ENCODE data around the gene SECTM1.
"Not testable (repeated sequence)": the region's sequence is repeated elsewhere in the genome, so short reads cannot be mapped to it uniquely, and the experiment has no call there.

SECTM1 gene

DNA sequence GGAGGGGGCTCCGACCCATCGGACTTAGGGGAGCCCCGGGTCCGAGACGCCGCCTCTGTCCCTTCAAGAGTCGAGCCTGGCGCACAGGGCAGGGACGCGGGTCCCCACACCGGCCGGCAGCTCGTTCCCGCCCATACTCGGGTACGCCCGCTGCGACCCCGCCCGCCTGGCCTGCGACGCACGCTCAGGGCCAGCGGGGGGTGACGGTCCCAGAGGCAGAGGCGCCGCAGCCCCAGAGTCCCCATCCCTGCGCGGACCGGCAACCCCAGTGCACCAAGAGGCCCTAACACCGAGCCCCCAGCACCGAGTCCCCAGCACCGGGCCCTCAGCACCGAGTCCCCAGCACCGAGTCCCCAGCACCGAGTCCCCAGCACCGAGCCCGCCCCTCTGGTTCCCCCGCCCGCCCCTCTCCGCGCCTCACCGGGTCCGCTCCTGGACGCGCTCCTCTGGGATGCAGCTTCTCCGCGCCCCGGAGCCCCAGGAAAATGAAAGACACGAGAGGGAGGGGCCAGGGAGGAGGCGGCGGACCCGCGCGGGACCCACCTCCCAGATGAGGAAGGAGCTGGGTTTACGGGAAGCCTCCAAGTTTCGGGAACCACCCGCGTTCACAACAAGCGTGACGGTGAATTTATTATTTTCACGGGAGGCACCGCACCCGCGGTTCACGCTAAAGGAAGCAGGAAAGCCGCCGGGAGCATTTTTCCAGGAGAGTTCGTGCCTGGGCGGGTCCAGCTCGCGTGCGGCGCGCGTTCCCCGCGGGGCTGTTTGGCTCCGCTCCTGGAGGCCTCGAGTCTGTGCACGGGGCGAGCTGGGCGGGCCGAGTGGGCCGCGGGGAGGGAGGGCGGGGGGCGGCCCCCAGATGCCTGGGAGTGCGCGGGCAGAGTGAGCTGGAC, at the start of gene SECTM1:
Gene SECTM1, minus strand, starts transcription at position 488 of the 893 bp plus-strand sequence. CDS start 6,526 bp downstream, outside the sequence.
- no peak for DNase-seq

- no peak for DNase-seq
Observed at GRCh38 chr17:82382933-82383255, 49.3 kb upstream of the SECTM1 start.

DNA sequence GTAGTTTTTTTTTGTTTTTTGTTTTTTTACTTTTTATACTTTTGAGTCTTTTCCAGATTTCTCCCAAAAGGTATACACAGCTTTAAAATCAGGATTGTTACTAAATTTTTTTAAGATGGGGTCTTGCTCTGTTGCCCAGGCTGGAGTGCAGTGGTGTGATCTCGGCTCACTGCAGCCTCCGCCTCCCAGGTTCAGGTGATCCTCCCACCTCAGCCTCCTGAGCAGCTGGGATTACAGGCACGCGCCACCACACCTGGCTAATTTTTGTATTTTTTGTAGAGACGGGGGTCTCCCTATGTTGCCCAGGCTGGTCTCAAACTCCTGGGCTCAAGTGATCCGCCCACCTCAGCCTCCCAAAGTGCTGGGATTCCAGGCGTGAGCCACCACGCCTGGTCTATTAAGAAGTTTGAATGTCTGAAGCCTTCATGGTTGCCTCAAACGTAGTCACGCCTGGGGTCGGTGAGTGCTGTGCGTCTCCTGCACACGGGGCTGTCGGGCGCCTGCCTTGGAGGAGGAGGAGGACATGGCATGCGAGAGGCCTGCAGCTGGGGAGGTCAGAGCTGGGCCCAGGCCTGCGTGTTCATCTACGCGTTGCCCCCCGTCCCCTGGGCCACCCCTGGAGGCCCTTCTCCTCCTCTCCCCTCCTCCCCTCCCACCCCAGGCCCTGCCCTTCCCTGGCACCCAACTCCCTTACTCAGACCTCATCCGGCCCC, 48.8 kb upstream of the SECTM1 start:
- DNase-seq, result not testable (repeated sequence)

- not testable (repeated sequence) for DNase-seq
Observed at GRCh38 chr17:82381703-82382009, 48.1 kb upstream of the SECTM1 start.

GRCh38 chr17:82380860-82381702, 47.5 kb upstream of the SECTM1 start:
- DNase-seq, result no peak

- no peak for DNase-seq
Observed at GRCh38 chr17:82378741-82379021, 45.1 kb upstream of the SECTM1 start.

- no peak for DNase-seq
Observed at GRCh38 chr17:82377924-82378740, 44.6 kb upstream of the SECTM1 start.

- DNase-seq, result not testable (repeated sequence)
Observed at GRCh38 chr17:82377294-82377693, 43.7 kb upstream of the SECTM1 start.

DNA sequence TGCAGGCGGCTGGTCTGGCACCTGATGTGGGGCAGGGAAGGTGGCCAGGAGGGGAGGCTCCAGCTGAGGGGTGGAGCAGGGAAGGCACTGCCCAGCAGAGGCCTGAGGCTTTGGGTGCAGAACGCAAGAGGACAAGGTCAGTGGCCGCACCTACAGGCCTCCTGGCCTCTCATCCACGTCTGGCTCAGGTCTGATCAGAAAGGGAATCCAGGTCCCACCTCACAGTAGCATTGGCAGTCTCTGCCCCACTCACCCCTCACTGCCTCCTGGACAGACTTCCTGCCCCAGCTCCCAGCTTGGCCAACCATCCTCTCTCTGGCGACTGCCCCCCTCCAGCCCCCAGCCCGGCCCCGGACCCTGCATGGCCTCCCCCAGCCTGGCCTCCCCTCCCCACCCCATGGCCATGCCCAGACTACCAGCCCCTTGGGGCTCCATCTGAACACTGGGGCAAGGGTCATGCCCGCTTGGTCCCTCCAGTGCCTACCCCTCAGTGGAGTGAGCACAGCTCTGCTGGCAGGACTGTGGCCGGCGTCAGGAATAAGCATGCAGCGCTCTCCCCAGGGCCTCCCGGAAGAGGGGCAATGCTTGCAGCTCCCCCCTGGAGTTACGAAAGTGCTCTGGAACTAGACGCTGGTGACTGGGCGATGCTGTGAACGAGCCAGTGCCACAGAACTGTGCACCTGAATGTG, 42.6 kb upstream of the SECTM1 start:
- DNase-seq, result no peak

DNA sequence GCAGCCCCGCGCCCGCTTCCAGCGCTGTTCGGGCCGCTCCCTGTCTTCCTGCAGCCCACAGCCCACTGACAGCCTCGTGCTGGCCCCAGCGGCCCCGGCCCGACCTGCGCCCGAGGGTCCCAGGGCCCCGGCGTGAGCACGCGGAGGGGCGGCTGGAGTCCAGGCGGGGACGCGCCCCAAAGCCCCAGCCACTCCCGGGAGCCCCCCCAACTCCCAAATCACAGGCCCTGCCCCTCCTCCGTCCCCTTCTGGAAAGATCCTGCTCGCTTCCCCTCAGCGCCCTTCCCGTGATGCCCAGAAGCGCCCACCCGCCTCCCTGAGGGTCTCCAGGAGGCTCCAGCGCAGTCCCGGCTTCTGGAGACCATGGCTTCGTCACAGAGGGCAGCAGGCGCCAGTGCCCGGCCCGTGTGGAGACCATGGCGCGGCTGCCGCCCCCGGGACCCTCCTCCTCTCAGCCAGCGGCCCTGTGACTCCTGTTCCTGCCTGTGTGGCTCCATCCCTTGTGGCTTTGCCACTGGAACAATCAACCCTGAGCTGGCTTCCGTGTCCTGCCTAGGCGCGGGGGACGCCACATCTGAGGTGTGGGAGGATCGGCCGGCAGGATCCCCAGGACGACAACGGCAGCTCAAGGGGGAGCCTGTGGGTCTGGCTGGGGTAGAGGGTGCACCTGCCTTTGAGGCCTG, 41.9 kb upstream of the SECTM1 start:
- no peak for DNase-seq

DNA sequence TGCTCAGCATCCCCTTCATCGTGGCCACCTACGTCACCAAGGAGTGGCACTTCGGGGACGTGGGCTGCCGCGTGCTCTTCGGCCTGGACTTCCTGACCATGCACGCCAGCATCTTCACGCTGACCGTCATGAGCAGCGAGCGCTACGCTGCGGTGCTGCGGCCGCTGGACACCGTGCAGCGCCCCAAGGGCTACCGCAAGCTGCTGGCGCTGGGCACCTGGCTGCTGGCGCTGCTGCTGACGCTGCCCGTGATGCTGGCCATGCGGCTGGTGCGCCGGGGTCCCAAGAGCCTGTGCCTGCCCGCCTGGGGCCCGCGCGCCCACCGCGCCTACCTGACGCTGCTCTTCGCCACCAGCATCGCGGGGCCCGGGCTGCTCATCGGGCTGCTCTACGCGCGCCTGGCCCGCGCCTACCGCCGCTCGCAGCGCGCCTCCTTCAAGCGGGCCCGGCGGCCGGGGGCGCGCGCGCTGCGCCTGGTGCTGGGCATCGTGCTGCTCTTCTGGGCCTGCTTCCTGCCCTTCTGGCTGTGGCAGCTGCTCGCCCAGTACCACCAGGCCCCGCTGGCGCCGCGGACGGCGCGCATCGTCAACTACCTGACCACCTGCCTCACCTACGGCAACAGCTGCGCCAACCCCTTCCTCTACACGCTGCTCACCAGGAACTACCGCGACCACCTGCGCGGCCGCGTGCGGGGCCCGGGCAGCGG, 41.2 kb upstream of the SECTM1 start:
- no peak for DNase-seq

- DNase-seq, result no peak
Observed at GRCh38 chr17:82373731-82374625, 40.4 kb upstream of the SECTM1 start.

- not testable (repeated sequence) for DNase-seq
Observed at GRCh38 chr17:82373072-82373452, 39.5 kb upstream of the SECTM1 start.

DNA sequence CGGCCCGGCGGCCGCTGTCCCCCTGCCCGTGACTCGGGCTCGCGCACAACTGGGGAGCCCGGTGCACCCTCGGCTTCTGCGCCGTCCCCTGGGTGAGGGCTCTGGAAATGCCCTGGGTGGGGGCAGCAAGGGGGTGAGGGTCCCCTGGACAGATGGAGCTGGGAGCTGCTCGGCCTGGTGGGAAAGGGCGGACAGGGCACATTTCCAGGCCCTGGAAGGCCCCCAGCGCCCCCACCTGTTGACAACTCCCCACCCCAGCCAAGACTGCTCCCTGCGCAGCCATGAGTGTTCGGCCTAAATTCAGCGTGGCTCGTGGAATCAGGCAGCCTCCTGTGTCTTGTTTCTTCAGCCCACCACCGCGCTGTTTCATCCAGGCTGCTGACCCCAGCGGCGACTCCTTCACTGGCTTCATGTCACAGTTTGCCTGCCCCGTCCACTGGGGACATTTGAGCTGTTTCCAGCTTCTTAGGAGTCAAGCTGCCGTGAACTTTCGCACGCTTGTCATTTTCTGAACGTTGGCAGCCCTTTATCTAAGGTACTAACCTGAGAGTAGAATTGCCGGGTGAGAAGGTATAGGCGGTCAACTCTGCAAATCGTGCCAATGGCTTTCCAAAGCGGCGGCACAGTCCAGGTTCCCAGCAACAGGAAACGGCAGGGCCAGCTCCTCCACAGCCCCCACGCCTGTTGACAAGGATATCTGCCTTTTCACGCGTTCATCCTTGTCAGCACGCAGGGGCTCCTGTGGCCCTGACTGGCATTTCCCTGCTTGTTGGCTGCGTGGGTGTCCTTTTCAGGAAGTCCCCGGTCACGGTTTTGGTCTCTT, 38.9 kb upstream of the SECTM1 start:
- no peak for DNase-seq

DNA sequence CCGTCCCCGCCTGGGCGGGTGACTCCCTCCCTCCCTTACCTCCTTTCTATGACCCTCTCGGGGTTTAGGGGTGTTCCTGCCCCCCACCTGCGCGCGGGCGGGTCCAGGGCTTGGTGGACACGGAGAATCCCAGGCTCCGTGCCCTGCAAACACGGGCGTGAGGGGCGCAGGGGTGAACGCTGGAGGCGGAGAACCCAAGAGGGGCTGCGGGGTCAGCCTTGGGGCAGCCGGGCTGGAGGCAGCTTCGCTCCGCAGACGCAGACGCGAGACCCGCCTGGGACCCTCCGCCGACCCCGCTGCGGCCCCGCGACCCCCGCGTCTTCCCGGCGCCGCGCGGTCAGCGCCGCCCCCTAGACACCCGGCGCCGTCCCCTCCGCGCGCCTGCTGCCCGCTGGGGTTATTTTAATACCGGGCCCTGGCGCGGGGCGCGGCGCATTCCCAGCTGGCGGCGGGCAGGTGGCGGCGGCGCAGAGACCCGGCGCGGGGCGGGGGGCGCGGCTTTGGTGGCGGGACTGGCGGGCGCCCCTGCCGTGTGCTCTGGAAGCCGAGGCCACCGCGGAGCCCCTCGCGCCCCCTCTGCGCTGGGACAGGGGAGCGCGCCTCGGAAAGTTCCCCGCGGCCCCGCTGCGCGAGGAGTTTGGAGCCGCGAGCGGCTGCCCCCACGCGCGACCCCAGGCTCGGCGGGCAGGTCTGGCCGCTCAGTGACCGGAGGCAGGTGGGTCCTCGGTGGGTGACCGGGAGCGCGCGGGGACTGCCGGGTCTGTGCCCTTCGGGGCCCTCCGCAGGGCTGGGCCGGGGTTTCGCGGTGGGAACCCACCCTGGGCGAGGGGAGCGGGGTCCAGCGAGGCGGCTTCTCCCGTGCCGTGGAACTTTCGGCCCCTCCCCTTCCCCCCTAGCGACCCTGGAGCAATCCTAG, 38.0 kb upstream of the SECTM1 start, which contains the start of gene UTS2R:
Gene UTS2R, plus strand, starts transcription at position 433 of the 916 bp plus-strand sequence. CDS start 2,560 bp downstream, outside the sequence.
- DNase-seq, result no peak

- peak; percentile 58 for DNase-seq
Observed at GRCh38 chr17:82370471-82371332, 37.1 kb upstream of the SECTM1 start.

DNA sequence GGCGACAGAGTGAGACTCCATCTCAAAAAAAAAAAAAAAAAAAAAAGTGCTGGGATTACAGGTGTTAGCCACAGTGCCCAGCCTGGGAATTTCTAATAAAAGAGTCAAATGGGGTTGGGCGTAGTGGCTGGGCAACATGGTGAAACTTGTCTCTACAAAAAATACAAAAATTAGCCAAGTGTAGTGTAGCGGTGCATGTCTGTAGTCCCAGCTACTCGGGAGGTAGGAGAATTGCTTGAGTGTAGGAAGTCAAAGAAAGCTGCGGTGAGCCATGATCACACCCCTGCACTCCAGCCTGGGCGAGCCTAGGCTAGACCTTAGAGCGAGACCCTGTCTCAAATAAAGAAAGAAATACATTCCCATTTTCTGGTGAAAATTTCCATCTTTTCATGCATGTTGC, 35.6 kb upstream of the SECTM1 start:
- no peak for DNase-seq

Data from retina (tissue), 1 donor.